Aorta (tissue), 4 donors: ENCODE measurements around the gene NCOA3. TPM values are rescaled to one million over a fixed set of nuclear protein-coding genes. Genes with fewer than 3 reads are reported as not detected.

Experiments used
- polyA plus RNA-seq, 2 donors: library from polyadenylated mRNA; stranded (reverse); fragments of 200-250 nt; gene quantifications; one replicate each; pipeline ENCODE4 v1.2.3, GENCODE V29; 2013
- total RNA-seq, 2 donors: library from RNA; stranded (reverse); fragmentation: NEBNext Ultra II Directional; extraction: Animal tissue kit (Norgen Biotek cat#: 25700); gene quantifications; one replicate each; pipeline ENCODE4 v1.2.1, GENCODE V29; 2021
- donor health status: healthy with polysubstance abuse.
- donor health status: Bipolar disorder and iron deficiency.
- donor health status: DM: no; HTN: no; CAD: no.
- donor health status: DM: yes; HTN: yes; CAD: no.

Gene NCOA3
- total and polyA plus RNA-seq, 4 donors: 4.8 to 53.7 (median 27.7) TPM

Other genes with a start within 250 kb of the NCOA3 start
- 10 to 100 TPM; 19.1 to 27.4 TPM for gene ZMYND8, start 145.2 kb upstream of the NCOA3 start, total RNA-seq
- gene ZMYND8, start 145.2 kb upstream of the NCOA3 start, polyA plus RNA-seq: 1 to 10 TPM; 4.5 to 9.1 TPM